NCI-H69 (cell line): ENCODE results near the gene CTDP1.

Experiments used
- DNase-seq: peaks from one replicate; lab custom pipeline; 2025; lab: John Stamatoyannopoulos, UW

Gene CTDP1

GRCh38 chr18:79782566-79783308 is 103.1 kb downstream of the CTDP1 start:
- peak; percentile 65 for DNase-seq

- no peak for DNase-seq
These were observed 104.7 kb downstream of the CTDP1 start for GRCh38 chr18:79784071-79784913.

- DNase-seq = no peak
These were observed 105.6 kb downstream of the CTDP1 start for GRCh38 chr18:79784965-79785770.

- no peak for DNase-seq
These were observed 106.2 kb downstream of the CTDP1 start for GRCh38 chr18:79785831-79786230.

- no peak for DNase-seq
These were observed 106.7 kb downstream of the CTDP1 start for GRCh38 chr18:79786304-79786703.

- no peak for DNase-seq
These were observed 107.4 kb downstream of the CTDP1 start for GRCh38 chr18:79786786-79787526.

GRCh38 chr18:79787527-79787864 is 107.9 kb downstream of the CTDP1 start:
- DNase-seq = no peak

GRCh38 chr18:79787865-79788733 is 108.5 kb downstream of the CTDP1 start:
- DNase-seq = no peak

GRCh38 chr18:79788734-79789085 is 109.1 kb downstream of the CTDP1 start:
- no peak for DNase-seq

GRCh38 chr18:79789091-79789891 is 109.7 kb downstream of the CTDP1 start:
- DNase-seq = no peak

- DNase-seq = peak; percentile 36
These were observed 110.6 kb downstream of the CTDP1 start for GRCh38 chr18:79789901-79790890.

GRCh38 chr18:79790996-79791972 is 111.7 kb downstream of the CTDP1 start:
- no peak for DNase-seq

GRCh38 chr18:79792096-79792987 is 112.7 kb downstream of the CTDP1 start:
- DNase-seq = no peak

- no peak for DNase-seq
These were observed 113.4 kb downstream of the CTDP1 start for GRCh38 chr18:79792988-79793355.

GRCh38 chr18:79794846-79795245 is 115.2 kb downstream of the CTDP1 start:
- DNase-seq = no peak

GRCh38 chr18:79795446-79795845 is 115.8 kb downstream of the CTDP1 start:
- no peak for DNase-seq

GRCh38 chr18:79796016-79796415 is 116.4 kb downstream of the CTDP1 start:
- DNase-seq = no peak
